GM12874 (cell line): ENCODE data around the gene HNRNPL.

Source experiments
- CTCF ChIP-seq: IDR thresholded peaks from 2 replicates; pipeline ENCODE4 v1.5.1; 2011; ENCODE audit warnings: low read depth, mild to moderate bottlenecking, control low read depth, low read length, moderate library complexity; ENCODE audit not compliant: insufficient read depth

The HNRNPL gene

GRCh38 chr19:38877781-38878574 is 28.2 kb upstream of the HNRNPL start, which contains the start of gene RINL:
Gene RINL, minus strand, starts transcription at chr19:38878275. Its CDS starts 1,533 bp downstream, at chr19:38876742.
- TF ChIP-seq CTCF: no peak

DNA sequence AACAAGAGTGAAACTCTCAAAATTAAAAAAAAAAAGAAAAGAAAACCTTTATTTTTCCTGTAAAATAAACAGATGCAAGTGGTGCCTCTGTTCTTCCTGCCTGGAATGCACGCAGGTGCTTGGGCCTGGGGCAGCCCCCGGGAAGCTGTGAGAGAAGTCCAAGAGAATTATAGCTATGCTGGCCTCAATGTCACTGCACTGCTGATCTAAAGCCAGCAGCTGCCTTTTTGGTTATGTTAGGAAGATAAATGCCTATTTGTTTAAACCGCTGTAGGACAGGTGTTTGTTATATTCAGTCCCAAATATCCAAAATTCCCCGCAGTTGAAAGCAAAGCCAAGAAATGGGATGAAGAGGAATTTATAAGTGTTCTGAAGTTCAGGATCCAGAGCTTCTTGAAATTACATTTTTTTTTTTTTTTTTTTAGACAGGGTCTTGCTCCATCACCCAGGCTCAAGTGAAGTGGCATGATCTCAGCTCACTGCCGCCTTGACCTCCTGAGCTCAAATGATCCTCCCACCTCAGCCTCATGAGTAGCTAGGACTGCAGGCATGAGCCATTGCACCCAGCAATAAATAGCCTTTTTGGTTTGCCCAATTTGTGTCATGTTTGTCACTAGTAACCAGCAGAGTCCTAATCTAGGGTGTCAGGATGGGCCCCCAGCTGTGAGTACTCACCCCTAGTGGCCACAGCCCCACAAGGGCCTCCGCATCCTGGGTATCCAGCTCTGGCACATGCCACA is 26.0 kb upstream of the HNRNPL start:
- TF ChIP-seq CTCF: no peak; the same call in 1 of the 2 replicates

- TF ChIP-seq CTCF: no peak
These were observed 20.8 kb upstream of the HNRNPL start for GRCh38 chr19:38870612-38871011.

- TF ChIP-seq CTCF: peak; percentile 97
These were observed 20.2 kb upstream of the HNRNPL start for GRCh38 chr19:38869836-38870607.

- no peak for TF ChIP-seq CTCF
These were observed 19.5 kb upstream of the HNRNPL start for GRCh38 chr19:38869160-38869835.

DNA sequence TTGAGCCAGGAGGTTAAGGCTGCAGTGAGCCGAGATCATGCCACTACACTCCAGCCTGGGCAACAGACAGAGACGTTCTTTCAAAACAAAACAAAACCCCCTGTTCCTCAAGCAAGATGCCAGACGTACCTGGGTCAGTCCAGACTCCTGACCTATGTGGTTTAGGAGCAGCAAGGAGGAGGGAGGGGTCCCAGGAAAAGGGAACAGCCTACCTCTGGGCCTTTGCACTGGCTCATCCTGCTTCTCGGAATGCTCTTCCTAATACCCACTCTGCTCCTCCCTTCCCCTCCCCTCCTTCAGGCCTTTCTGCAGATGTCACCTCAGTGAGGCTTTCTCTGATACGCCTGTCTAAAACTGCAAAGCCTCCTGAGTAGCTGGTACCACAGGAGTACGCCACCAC is 18.8 kb upstream of the HNRNPL start:
- TF ChIP-seq CTCF: no peak
